ENCODE measurements around the gene THSD4. TPM values are rescaled to one million over a fixed set of nuclear protein-coding genes. Genes with fewer than 3 reads are reported as not detected.
A peak's percentile ranks its signal among the peaks of the same experiment; 100 is the strongest.

THSD4 gene
- polyA plus RNA-seq, 2 of the 4 experiments (the other 2 are of a cell fraction), result 15.8 to 40.7 TPM

GRCh38 chr15:71820127-71820526 lies 704.9 kb downstream of the THSD4 start:
- Histone ChIP-seq H3K4me1 (no peaks in the 10 kb centered on the region), H3K27ac (no peak overlapping the region), H3K4me2 (no peak overlapping the region), H3K4me3 (no peak overlapping the region), H3K9me3 (peaks cover 66% of the 10 kb centered on the region)
- DNase-seq (ENCODE audit: low read depth in 1 of 2, low spot score in 1 of 2) (no peak), FAIRE-seq (peak; percentile 7), ATAC-seq (no peak)
- TF ChIP-seq FOXS1 (CRISPR knock-in tag; IDR thresholded peaks at IDR 0.05) (no peak), SREBF2 (IDR thresholded peaks at IDR 0.05) (no peak), MAFK (IDR thresholded peaks at IDR 0.05; ENCODE audit: partially characterized antibody) (peak; percentile 73), ZC3H11A (IDR thresholded peaks at IDR 0.05) (no peak), ZFP36 (IDR thresholded peaks at IDR 0.05; ENCODE audit: borderline replicate concordance, partially characterized antibody) (no peak), RNF2 (IDR thresholded peaks at IDR 0.05; ENCODE audit: borderline replicate concordance, low read depth) (no peak), FOSL2 (IDR thresholded peaks at IDR 0.05) (no peak), FOSL2 (CRISPR knock-in tag; IDR thresholded peaks at IDR 0.05) (no peak)
- TF ChIP-seq, protein P1, sequence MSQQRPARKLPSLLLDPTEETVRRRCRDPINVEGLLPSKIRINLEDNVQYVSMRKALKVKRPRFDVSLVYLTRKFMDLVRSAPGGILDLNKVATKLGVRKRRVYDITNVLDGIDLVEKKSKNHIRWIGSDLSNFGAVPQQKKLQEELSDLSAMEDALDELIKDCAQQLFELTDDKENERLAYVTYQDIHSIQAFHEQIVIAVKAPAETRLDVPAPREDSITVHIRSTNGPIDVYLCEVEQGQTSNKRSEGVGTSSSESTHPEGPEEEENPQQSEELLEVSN (IDR thresholded peaks at IDR 0.05; ENCODE audit: borderline replicate concordance, low read depth), result no peak
- ChIA-PET CTCF (interaction anchor here (1.3 to 1.4 kb wide), 2 partner anchors 11 to 336 kb away, joined by 5 to 6 read pairs; no protein-coding TSS in a partner anchor), POLR2A (no interaction called here)
- WGBS (ENCODE audit: missing lambda C conversion rate), result 78% methylated on average over 1 of the region's 1 CpG

DNA sequence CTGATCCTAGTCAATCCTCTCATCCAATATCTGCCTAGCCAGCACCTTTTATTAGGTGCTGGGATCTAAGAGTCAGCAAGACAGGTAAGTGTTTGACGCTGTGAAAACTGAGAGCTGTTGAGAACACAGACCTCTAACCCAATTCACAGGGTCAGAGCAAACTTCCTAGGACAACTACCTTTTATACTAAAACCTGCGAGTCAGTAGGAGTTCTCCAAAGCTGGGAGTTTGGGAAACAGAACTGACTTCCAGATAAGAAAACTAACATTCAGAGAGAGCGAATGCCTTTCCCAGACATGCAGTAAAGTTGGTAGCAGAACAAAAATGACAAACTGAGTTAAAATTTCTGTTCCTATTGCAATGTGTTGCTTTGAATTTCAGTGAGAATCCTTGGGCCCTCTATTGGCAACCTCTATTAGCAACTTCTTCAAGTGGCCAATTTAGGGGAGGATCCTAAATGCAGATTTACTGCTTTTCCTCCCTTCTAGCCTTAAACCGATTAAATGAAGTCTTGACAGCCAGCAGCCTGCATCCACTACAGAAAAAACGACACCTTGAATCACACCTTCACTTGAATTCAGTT lies 706.4 kb downstream of the THSD4 start:
- FAIRE-seq, result peak; percentile 7
- WGBS (ENCODE audit: missing lambda C conversion rate), result 88% methylated on average over 5 of the region's 5 CpGs

GRCh38 chr15:71822890-71823630 lies 707.8 kb downstream of the THSD4 start:
- TF ChIP-seq CBX2 (IDR thresholded peaks at IDR 0.05; ENCODE audit: borderline replicate concordance, low read depth), result no peak
- no peaks in the 10 kb centered on the region for H3K4me1 ChIP-seq
- no peak overlapping the region for H3K4me3 ChIP-seq
- ATAC-seq (no peak), DNase-seq (ENCODE audit: low read depth in 1 of 2, low spot score in 1 of 2) (no peak), FAIRE-seq (peak; percentile 76)
- ChIA-PET POLR2A (no interaction called here), CTCF (no interaction called here)
- H3K9me3 ChIP-seq, result peaks cover 67% of the 10 kb centered on the region
- no peak overlapping the region for H3K4me2 ChIP-seq
- WGBS (ENCODE audit: missing lambda C conversion rate), result 82% methylated on average over 3 of the region's 3 CpGs
- no peak overlapping the region for H3K27ac ChIP-seq

More for the DNA sequence above, 706.4 kb downstream of the THSD4 start:
- Histone ChIP-seq H3K9me3 (peaks cover 72% of the 10 kb centered on the region), H3K4me3 (no peak overlapping the region), H3K4me1 (no peaks in the 10 kb centered on the region), H3K4me2 (no peak overlapping the region), H3K27ac (no peak overlapping the region)
- CTCF ChIA-PET, result interaction anchor here (1.4 kb wide), 1 partner anchor 334 kb away, joined by 6 read pairs; no protein-coding TSS in a partner anchor
- ATAC-seq (no peak), DNase-seq (ENCODE audit: low read depth in 1 of 2, low spot score in 1 of 2) (no peak)
- TF ChIP-seq ESRRA (IDR thresholded peaks at IDR 0.05; ENCODE audit: borderline replicate concordance, low read length) (no peak), MAFK (IDR thresholded peaks at IDR 0.05; ENCODE audit: partially characterized antibody) (peak; percentile 17), ZSCAN20 (CRISPR knock-in tag; IDR thresholded peaks at IDR 0.05) (no peak), CHD2 (IDR thresholded peaks at IDR 0.05; ENCODE audit: low read length, partially characterized antibody) (no peak), NR3C1 (IDR thresholded peaks at IDR 0.05) (no peak), HES2 (IDR thresholded peaks at IDR 0.05) (0 out of 2 replicates have a peak, but pooled peaks have one; percentile 4)
- POLR2A ChIA-PET, result no interaction called here

- TF ChIP-seq TFCP2L1 (CRISPR knock-in tag; IDR thresholded peaks at IDR 0.05) (no peak), PHF8 (IDR thresholded peaks at IDR 0.05; ENCODE audit: borderline replicate concordance, low read depth) (no peak), CBX2 (IDR thresholded peaks at IDR 0.05; ENCODE audit: borderline replicate concordance, low read depth) (no peak), CHD2 (IDR thresholded peaks at IDR 0.05; ENCODE audit: low read length, partially characterized antibody) (no peak), ATOH8 (CRISPR knock-in tag; IDR thresholded peaks at IDR 0.05; ENCODE audit: low read depth) (no peak), CEBPB (IDR thresholded peaks at IDR 0.05) (no peak), HES2 (IDR thresholded peaks at IDR 0.05) (no peak), MAFK (IDR thresholded peaks at IDR 0.05; ENCODE audit: partially characterized antibody) (no peak), ZNF302 (CRISPR knock-in tag; IDR thresholded peaks at IDR 0.05) (no peak), EHF (CRISPR knock-in tag; IDR thresholded peaks at IDR 0.05) (no peak)
- TF ChIP-seq, protein P2, sequence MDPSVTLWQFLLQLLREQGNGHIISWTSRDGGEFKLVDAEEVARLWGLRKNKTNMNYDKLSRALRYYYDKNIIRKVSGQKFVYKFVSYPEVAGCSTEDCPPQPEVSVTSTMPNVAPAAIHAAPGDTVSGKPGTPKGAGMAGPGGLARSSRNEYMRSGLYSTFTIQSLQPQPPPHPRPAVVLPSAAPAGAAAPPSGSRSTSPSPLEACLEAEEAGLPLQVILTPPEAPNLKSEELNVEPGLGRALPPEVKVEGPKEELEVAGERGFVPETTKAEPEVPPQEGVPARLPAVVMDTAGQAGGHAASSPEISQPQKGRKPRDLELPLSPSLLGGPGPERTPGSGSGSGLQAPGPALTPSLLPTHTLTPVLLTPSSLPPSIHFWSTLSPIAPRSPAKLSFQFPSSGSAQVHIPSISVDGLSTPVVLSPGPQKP (IDR thresholded peaks at IDR 0.05; ENCODE audit: low read depth, low read length), result no peak
- TF ChIP-seq, protein P3, sequence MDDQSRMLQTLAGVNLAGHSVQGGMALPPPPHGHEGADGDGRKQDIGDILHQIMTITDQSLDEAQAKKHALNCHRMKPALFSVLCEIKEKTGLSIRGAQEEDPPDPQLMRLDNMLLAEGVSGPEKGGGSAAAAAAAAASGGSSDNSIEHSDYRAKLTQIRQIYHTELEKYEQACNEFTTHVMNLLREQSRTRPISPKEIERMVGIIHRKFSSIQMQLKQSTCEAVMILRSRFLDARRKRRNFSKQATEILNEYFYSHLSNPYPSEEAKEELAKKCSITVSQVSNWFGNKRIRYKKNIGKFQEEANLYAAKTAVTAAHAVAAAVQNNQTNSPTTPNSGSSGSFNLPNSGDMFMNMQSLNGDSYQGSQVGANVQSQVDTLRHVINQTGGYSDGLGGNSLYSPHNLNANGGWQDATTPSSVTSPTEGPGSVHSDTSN (IDR thresholded peaks at IDR 0.05), result no peak
- TF ChIP-seq, protein P4, sequence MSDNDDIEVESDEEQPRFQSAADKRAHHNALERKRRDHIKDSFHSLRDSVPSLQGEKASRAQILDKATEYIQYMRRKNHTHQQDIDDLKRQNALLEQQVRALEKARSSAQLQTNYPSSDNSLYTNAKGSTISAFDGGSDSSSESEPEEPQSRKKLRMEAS (IDR thresholded peaks at IDR 0.05), result no peak
- POLR2A ChIA-PET, result no interaction called here
- no peaks in the 10 kb centered on the region for H3K4me1 ChIP-seq
- 75% methylated on average over 3 of the region's 3 CpGs for WGBS (ENCODE audit: missing lambda C conversion rate)
- DNase-seq (ENCODE audit: low read depth in 1 of 2, low spot score in 1 of 2) (no peak), FAIRE-seq (no peak), ATAC-seq (no peak)
- H3K9me3 ChIP-seq, result peaks cover 59% of the 10 kb centered on the region
- no peak overlapping the region for H3K4me2 ChIP-seq
- CTCF ChIA-PET, result no interaction called here
- no peak overlapping the region for H3K27ac ChIP-seq
- H3K4me3 ChIP-seq, result no peak overlapping the region
These were observed 708.5 kb downstream of the THSD4 start for GRCh38 chr15:71823801-71824200.

Data from A549 (cell line).